ENCODE data around the gene AFF4. TPM values are rescaled to one million over a fixed set of nuclear protein-coding genes. Genes with fewer than 3 reads are reported as not detected.

The AFF4 gene
- total and polyA plus RNA-seq, 2 of the 4 experiments (the other 2 are of a cell fraction) = 27.3 to 57.2 TPM

GRCh38 chr5:132998556-132998955, 35.1 kb upstream of the AFF4 start:
- Histone ChIP-seq H3K79me1 (ENCODE audit: low read depth in 1 of 2, low read length in 2 of 2) (no peaks in the 10 kb centered on the region), H3K9me1 (ENCODE audit: insufficient read depth, low read length) (no peaks in the 10 kb centered on the region; the same call in 1 of the 2 replicates), H2AFZ (replicated peaks; ENCODE audit: low read length, poor library complexity) (no peak overlapping the region), H2BK20ac (ENCODE audit: low read depth, low read length) (no peak overlapping the region), H3K9ac (ENCODE audit: low read depth, low read length) (no peak overlapping the region), H4K8ac (ENCODE audit: low read depth in 2 of 2, low read length in 2 of 2) (no peak overlapping the region), H3K56ac (ENCODE audit: extremely low read depth, insufficient read depth, low read length) (no peak overlapping the region), H3K4me2 (ENCODE audit: low read depth, low read length) (no peak overlapping the region), H2AK9ac (replicated peaks; ENCODE audit: low read depth, low read length, poor library complexity) (no peak overlapping the region), H2BK120ac (ENCODE audit: low read depth, low read length) (no peak overlapping the region), H3K4ac (ENCODE audit: low read depth, low read length) (no peak overlapping the region), H2BK15ac (ENCODE audit: low read depth, low read length) (no peak overlapping the region), H2BK5ac (ENCODE audit: low read depth, low read length, poor library complexity, severe bottlenecking) (no peak overlapping the region), H3K36me3 (ENCODE audit: control insufficient read depth, insufficient read depth, low read length) (peaks cover 3% of the 10 kb centered on the region; the same call in 1 of the 2 replicates), H3K18ac (ENCODE audit: low read depth, low read length) (no peak overlapping the region), H2AK5ac (ENCODE audit: low read depth, low read length) (no peak overlapping the region), H3K4me3 (ENCODE audit: insufficient read depth, low read depth, low read length) (no peak overlapping the region), H3K14ac (replicated peaks; ENCODE audit: low read depth, low read length) (no peak overlapping the region), H4K91ac (ENCODE audit: insufficient read depth, low read depth, low read length) (no peak overlapping the region), H3K9me3 (ENCODE audit: control insufficient read depth, insufficient read depth, low read length) (no peaks in the 10 kb centered on the region), H3K27ac (ENCODE audit: insufficient read depth, low read length) (no peak overlapping the region), H4K20me1 (ENCODE audit: insufficient read depth, low read length) (no peaks in the 10 kb centered on the region), H3K27me3 (ENCODE audit: control insufficient read depth, insufficient read depth, low read length) (no peaks in the 10 kb centered on the region), H3K23ac (ENCODE audit: low read depth, low read length) (no peak overlapping the region), H4K5ac (ENCODE audit: low read depth, low read length) (no peak overlapping the region), H3K4me1 (ENCODE audit: control insufficient read depth, insufficient read depth, low read length) (no peaks in the 10 kb centered on the region)
- POLR2A ChIA-PET (ENCODE audit: unreplicated experiment) = no interaction called here
- CTCF ChIA-PET = no interaction called here
- intact Hi-C loops (cut with micrococcal nuclease) (no loop called here), dilution Hi-C loops (cut with HindIII; ENCODE audit: low sequenced_read_pairs, unreplicated experiment) (no loop called here), in situ Hi-C loops (cut with MboI; ENCODE audit: low sequenced_read_pairs) (no loop called here)
- no TSS peak for BruUV-seq (replicated peaks)
- TF ChIP-seq FOS (IDR thresholded peaks at IDR 0.05; ENCODE audit: low read depth, low read length) (no peak), SMC3 (IDR thresholded peaks at IDR 0.05; ENCODE audit: low read depth, low read length) (no peak), MAZ (IDR thresholded peaks at IDR 0.05; ENCODE audit: borderline replicate concordance, low read depth, low read length) (no peak), NFE2L2 (IDR thresholded peaks at IDR 0.05; ENCODE audit: low read depth, low read length) (no peak), MAFK (IDR thresholded peaks at IDR 0.05; ENCODE audit: low read depth, low read length) (no peak), POLR2A (IDR thresholded peaks at IDR 0.05; ENCODE audit: low read depth, low read length) (no peak), CTCF (conservative IDR thresholded peaks at IDR 0.05; ENCODE audit: low read depth, low read length) (no peak), RAD21 (IDR thresholded peaks at IDR 0.05; ENCODE audit: low read length) (no peak), MXI1 (IDR thresholded peaks at IDR 0.05; ENCODE audit: borderline replicate concordance, low read depth, low read length) (no peak), USF2 (IDR thresholded peaks at IDR 0.05; ENCODE audit: low read depth, low read length) (no peak), BHLHE40 (IDR thresholded peaks at IDR 0.05; ENCODE audit: low read depth, low read length) (no peak), RFX5 (IDR thresholded peaks at IDR 0.05; ENCODE audit: low read depth, low read length) (no peak), ELK1 (IDR thresholded peaks at IDR 0.05; ENCODE audit: borderline replicate concordance, low read depth, low read length) (no peak)
- ATAC-seq (ENCODE audit: low read depth) = no peak
- no peak for DNase-seq
- no CpG with 5 or more reads among the region's 2 CpGs for WGBS, 2 experiments (ENCODE audit: extremely low coverage in 2 of 2, insufficient read length in 1 of 2)
